B cell (primary cell): ENCODE results near the gene FGF16.

Experiments
- CTCF ChIP-seq: fragments of 200-600 bp; IDR thresholded peaks from one replicate; pipeline ENCODE4 v1.8.0; 2022; ENCODE audit warnings: antibody characterized with exemption, mild to moderate bottlenecking
- EZH2 ChIP-seq: IDR thresholded peaks from 2 replicates; pipeline ENCODE4 v1.6.1; 2012; ENCODE audit warnings: borderline replicate concordance, low read depth, mild to moderate bottlenecking, moderate library complexity, low read length; ENCODE audit not compliant: insufficient read depth, poor library complexity, severe bottlenecking

- TF ChIP-seq EZH2: no peak
- no peak for TF ChIP-seq CTCF
Measured at GRCh38 chrX:77444075-77444474, 3.1 kb upstream of the FGF16 start.
